Measurements from ENCODE around the gene NHERF1. TPM values are rescaled to one million over a fixed set of nuclear protein-coding genes. Genes with fewer than 3 reads are reported as not detected.

NHERF1 gene
- total and polyA plus RNA-seq, 2 of the 8 experiments (the other 6 are each of a cell fraction or from before 2014, with no cell fraction given) = 92.9 to 99.2 TPM

- H3K9me3 ChIP-seq (ENCODE audit: insufficient read depth in 2 of 2, low read depth in 1 of 2, low read length in 1 of 2) = peaks cover 0 to 9% of the 10 kb centered on the region in 2 experiments; a peak in 1 of 4 replicates
- no peak overlapping the region for H2BK5ac ChIP-seq (ENCODE audit: low read depth, low read length)
- POLR2A ChIA-PET (ENCODE audit: partially characterized antibody) = interaction anchor here (0.5 to 0.8 kb wide), 2 partner anchors 20 to 292 kb away, joined by 3 read pairs; no protein-coding TSS in a partner anchor
- CTCF ChIA-PET (ENCODE audit: partially characterized antibody) = interaction anchor here (1.0 to 1.4 kb wide), 3 partner anchors 15 to 71 kb away, joined by 3 read pairs; no protein-coding TSS in a partner anchor
- peaks cover 0 to 3% (median 0%) of the 10 kb centered on the region in 4 experiments; a peak in 3 of 7 replicates for H3K27me3 ChIP-seq (replicated peaks in 1 of 4; ENCODE audit: control insufficient read depth in 3 of 4, extremely low read depth in 1 of 4, insufficient read depth in 3 of 4, low read length in 3 of 4)
- no peak for DNase-seq (ENCODE audit: low read depth in 1 of 2, low spot score in 2 of 2)
- H3K36me3 ChIP-seq (ENCODE audit: control insufficient read depth in 2 of 4, insufficient read depth in 4 of 4, low read length in 3 of 4) = no peaks in the 10 kb centered on the region
- no peak overlapping the region for H2AFZ ChIP-seq (ENCODE audit: low read length)
- no peaks in the 10 kb centered on the region for H3K4me1 ChIP-seq (replicated peaks in 1 of 4; ENCODE audit: control insufficient read depth in 3 of 4, insufficient read depth in 4 of 4, low read length in 3 of 4)
- H3K79me2 ChIP-seq (ENCODE audit: control insufficient read depth in 1 of 2, insufficient read depth in 2 of 2, low read length in 2 of 2) = no peaks in the 10 kb centered on the region
- H3K23ac ChIP-seq (ENCODE audit: insufficient read length) = no peak overlapping the region
- H3K9ac ChIP-seq (replicated peaks in 1 of 4; ENCODE audit: extremely low read depth in 1 of 4, low read depth in 3 of 4, low read length in 3 of 4) = no peak overlapping the region
- no peak overlapping the region for H2BK20ac ChIP-seq (ENCODE audit: low read length)
- peaks cover 3% of the 10 kb centered on the region; the same call in 1 of the 2 replicates for H3K79me1 ChIP-seq (ENCODE audit: low read depth, low read length)
- no peak overlapping the region for H2BK15ac ChIP-seq (ENCODE audit: low read length)
- H4K8ac ChIP-seq (ENCODE audit: extremely low read depth, insufficient read depth, low read length) = no peak overlapping the region
- no peak overlapping the region for H3K4me2 ChIP-seq (ENCODE audit: insufficient read depth in 1 of 2, low read depth in 2 of 2, low read length in 2 of 2)
- H3K14ac ChIP-seq (ENCODE audit: insufficient read length) = no peak overlapping the region
- no peak overlapping the region for H2BK120ac ChIP-seq (replicated peaks; ENCODE audit: low read depth, low read length)
- no peak overlapping the region for H4K91ac ChIP-seq (replicated peaks; ENCODE audit: insufficient read length, low read length)
- H4K20me1 ChIP-seq (replicated peaks in 1 of 2; ENCODE audit: control insufficient read depth in 1 of 2, insufficient read depth in 2 of 2, low read length in 2 of 2) = peaks cover 0 to 7% of the 10 kb centered on the region in 2 experiments
- 94% methylated on average over 5 of the region's 5 CpGs; no CpG with 5 or more reads in 1 of the 2 experiments for WGBS, 2 experiments (ENCODE audit: extremely low coverage in 1 of 2, insufficient coverage in 1 of 2, insufficient read length in 1 of 2, insufficient replicate concordance in 2 of 2, low coverage in 1 of 2, low lambda C conversion rate in 2 of 2, missing lambda C conversion rate in 1 of 2)
- H3K4ac ChIP-seq (replicated peaks; ENCODE audit: insufficient read length, low read depth, low read length) = no peak overlapping the region
- H3K56ac ChIP-seq (replicated peaks; ENCODE audit: insufficient read length, low read depth, low read length) = no peak overlapping the region
- no peak overlapping the region; the same call in 1 of the 2 replicates for H2BK12ac ChIP-seq (ENCODE audit: low read depth, low read length)
- no peak overlapping the region for H3K27ac ChIP-seq (ENCODE audit: low read depth, low read length)
- no peak overlapping the region for H3K4me3 ChIP-seq (ENCODE audit: extremely low read depth in 1 of 4, insufficient read depth in 2 of 4, low read depth in 3 of 4, low read length in 4 of 4)
- no peak for FAIRE-seq
- TF ChIP-seq SIX5 (IDR thresholded peaks at IDR 0.05; ENCODE audit: low read depth, low read length) (no peak), CTCF (IDR thresholded peaks at IDR 0.05; ENCODE audit: control extremely low read depth in 1 of 3, insufficient read depth in 1 of 3, low read depth in 1 of 3, low read length in 3 of 3) (no peak), ASH2L (IDR thresholded peaks at IDR 0.05; ENCODE audit: low read length) (no peak), POU5F1 (IDR thresholded peaks at IDR 0.05; ENCODE audit: low read depth, low read length) (no peak), ATF3 (IDR thresholded peaks at IDR 0.05; ENCODE audit: insufficient read depth, low read depth, low read length) (no peak), JUND (IDR thresholded peaks at IDR 0.05; ENCODE audit: low read length) (no peak), TAF7 (optimal IDR thresholded peaks at IDR 0.05; ENCODE audit: borderline replicate concordance, low read depth, low read length) (no peak), RAD21 (IDR thresholded peaks at IDR 0.05 in 1 of 2, conservative IDR thresholded peaks at IDR 0.05 in 1 of 2; ENCODE audit: low read depth in 2 of 2, low read length in 2 of 2) (no peak)
- no peak overlapping the region for H4K5ac ChIP-seq (ENCODE audit: insufficient read length, low read depth, low read length)
- no peak overlapping the region for H3K18ac ChIP-seq (ENCODE audit: extremely low read depth, low read length)
- peaks cover 14% of the 10 kb centered on the region for H3K23me2 ChIP-seq (ENCODE audit: low read depth, low read length)
- no peak overlapping the region for H2AK5ac ChIP-seq (ENCODE audit: low read depth, low read length)
Measured at GRCh38 chr17:74729368-74729767, 19.1 kb upstream of the NHERF1 start.

All from H1 (cell line).